Fibroblast of villous mesenchyme (primary cell): ENCODE measurements around the gene IL3RA. TPM values are rescaled to one million over a fixed set of nuclear protein-coding genes. Genes with fewer than 3 reads are reported as not detected.

Experiments used
- DNase-seq: peaks from one replicate; pipeline ENCODE4 v3.0.0-alpha.2; 2010; ENCODE audit warnings: low read depth
- H3K4me3 ChIP-seq: 2 replicates; pipeline ENCODE4 v1.5.1; 2011; ENCODE audit warnings: low read depth, mild to moderate bottlenecking, low read length
- CTCF ChIP-seq: IDR thresholded peaks from 2 replicates; pipeline ENCODE4 v1.5.1; 2012; ENCODE audit warnings: low read depth, mild to moderate bottlenecking, low read length; ENCODE audit not compliant: insufficient read depth
- total RNA-seq: library from RNA; depleted of rRNA; stranded (reverse); fragments of >200 nt; gene quantifications from 2 replicates; pipeline ENCODE4 v1.2.3, GENCODE V29; 2012

Gene IL3RA
- total RNA-seq, 1 donor: not detected

- no peak overlapping the region for H3K4me3 ChIP-seq
- no peak for TF ChIP-seq CTCF
These were observed 60.4 kb downstream of the IL3RA start for GRCh38 chrX:1397001-1397400.

GRCh38 chrX:1397441-1398270 is 61.1 kb downstream of the IL3RA start:
- TF ChIP-seq CTCF: no peak
- no peak for DNase-seq
- H3K4me3 ChIP-seq: no peak overlapping the region

More at GRCh38 chrX:1397001-1397400, 60.4 kb downstream of the IL3RA start:
- DNase-seq: no peak

- DNase-seq: no peak
- no peak for TF ChIP-seq CTCF
- no peak overlapping the region for H3K4me3 ChIP-seq
These were observed 62.1 kb downstream of the IL3RA start for GRCh38 chrX:1398431-1399340.

- no peak for DNase-seq
- TF ChIP-seq CTCF: no peak
- no peak overlapping the region for H3K4me3 ChIP-seq
These were observed 63.5 kb downstream of the IL3RA start for GRCh38 chrX:1400049-1400448.

GRCh38 chrX:1400742-1401471 is 64.3 kb downstream of the IL3RA start:
- DNase-seq: no peak
- no peak for TF ChIP-seq CTCF
- H3K4me3 ChIP-seq: no peak overlapping the region

GRCh38 chrX:1401611-1402430 is 65.2 kb downstream of the IL3RA start:
- DNase-seq: no peak
- no peak overlapping the region for H3K4me3 ChIP-seq
- no peak for TF ChIP-seq CTCF
